GM21786 (cell line): Measurements from ENCODE around the gene ITPR1.

Experiments
- ATAC-seq: cut with Tn5 transposase; IDR thresholded peaks from one replicate; pipeline ENCODE4 v1.9.1; 2021; ENCODE audit not compliant: unreplicated experiment

The ITPR1 gene

DNA sequence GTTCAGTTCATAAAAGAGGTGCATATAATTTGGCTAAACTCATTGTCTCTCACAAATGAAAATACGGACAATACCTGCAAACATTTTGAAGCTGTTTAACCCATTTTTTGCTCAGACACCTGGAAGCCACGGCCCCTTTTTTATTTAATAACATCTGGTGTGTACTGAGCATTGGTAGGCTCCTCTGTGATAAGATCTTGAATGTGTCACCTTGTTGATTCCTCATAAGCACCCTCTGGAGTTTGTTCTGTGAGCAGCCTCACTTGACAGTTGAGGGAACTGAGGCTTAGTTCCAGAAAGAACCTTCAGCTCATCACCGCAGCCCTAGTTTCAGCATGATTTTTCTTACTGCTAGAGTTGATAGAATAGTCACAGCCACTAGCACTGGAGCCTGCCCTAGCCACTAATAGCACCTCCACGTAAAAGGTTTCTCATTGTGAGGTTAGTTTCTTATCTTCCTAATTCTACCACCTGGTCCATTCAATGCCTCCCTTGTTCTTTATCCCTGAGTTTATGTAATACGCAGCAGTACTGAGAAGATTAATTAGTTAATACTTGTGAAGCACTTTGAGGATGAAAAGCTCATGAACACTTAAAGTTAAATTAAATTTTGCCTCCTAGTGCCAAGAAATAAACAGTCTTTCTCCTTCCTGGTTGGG, 71.9 kb downstream of the ITPR1 start:
- no peak for ATAC-seq

DNA sequence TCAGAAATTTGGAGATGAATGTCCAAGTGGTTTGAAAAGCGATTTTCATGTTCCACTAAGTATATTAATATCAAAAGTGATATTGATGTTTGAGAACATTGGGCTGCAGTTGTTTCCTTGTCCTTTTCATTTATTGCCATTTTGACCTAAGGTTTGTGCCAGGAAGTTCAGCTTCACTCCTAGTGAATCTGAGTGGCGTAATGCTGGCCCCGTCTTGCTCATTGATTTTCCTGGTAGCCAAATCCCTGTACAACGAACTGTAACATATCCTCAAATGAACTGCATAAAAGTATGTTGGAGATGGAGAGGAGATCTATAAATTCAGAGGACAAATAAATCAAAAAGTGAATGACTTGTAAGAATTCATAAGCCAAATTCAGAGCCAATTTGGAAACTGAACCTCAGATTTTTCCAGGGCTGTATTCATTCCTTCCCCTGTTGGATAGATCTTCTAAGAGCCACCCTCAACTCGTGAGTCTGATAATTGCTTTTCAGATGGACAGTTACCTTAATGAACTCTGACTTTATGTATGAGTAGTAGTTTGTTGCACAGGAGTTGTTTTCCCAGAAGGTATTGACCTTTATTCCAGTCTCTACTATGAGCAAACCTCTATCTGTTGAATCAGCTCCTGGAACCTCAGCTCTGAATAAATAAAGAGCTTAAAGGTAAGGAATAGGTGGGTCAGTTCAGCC, 72.8 kb downstream of the ITPR1 start:
- no peak for ATAC-seq

DNA sequence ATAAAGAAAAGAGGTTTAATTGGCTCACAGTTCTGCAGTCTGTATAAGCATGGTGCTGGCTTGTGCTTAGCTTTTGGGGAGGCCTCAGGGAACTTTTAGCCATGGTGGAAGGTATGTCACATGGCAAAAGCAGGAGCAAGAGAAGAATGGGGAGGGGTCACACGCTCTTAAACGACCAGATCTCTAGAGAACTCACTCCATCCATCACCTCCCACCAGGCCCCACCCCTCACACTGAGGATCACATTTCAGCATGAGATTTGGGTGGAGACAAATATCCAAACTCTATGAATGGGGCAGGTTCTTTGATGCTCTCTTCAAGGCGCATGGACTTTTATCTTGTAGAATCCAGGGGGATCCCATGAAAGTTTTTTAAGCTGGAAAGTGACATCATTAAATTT, 75.7 kb downstream of the ITPR1 start:
- ATAC-seq: no peak

DNA sequence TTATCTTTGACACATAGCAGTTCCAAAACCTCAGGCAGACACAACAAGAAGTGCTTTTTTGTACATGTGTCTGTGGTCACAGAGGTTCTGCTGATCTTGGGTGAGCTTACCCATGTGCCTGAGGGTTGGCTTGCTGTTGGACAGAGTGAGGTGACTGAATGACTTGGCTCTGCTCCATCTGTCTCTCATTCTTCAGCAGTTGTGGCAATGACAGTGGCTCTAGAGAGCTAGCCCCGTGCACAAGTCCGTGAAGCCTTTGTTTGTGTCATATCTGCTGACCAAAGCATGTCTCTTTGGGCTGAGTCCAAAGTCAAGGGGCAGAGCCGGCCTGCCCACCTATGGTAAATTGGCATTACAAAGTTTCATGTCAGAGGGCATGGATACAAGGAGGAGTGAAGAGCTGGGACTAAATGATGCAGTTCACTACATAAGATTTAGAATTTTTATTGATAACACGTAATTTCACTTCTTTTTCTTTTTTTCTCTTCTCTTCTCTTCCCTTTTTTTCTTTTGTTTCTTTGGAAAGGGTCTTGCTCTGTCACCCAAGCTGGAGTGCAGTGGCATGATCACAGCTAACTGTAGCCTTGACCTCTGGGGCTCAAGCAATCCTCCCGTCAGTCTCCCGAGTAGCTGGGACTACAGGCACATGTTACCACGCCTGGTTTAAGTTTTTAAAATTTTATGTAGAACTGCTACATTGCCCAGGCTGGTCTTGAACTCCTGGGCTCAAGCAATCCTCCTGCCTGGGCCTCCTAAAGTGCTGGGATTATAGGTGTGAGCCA, 77.9 kb downstream of the ITPR1 start:
- peak; percentile 60 for ATAC-seq

DNA sequence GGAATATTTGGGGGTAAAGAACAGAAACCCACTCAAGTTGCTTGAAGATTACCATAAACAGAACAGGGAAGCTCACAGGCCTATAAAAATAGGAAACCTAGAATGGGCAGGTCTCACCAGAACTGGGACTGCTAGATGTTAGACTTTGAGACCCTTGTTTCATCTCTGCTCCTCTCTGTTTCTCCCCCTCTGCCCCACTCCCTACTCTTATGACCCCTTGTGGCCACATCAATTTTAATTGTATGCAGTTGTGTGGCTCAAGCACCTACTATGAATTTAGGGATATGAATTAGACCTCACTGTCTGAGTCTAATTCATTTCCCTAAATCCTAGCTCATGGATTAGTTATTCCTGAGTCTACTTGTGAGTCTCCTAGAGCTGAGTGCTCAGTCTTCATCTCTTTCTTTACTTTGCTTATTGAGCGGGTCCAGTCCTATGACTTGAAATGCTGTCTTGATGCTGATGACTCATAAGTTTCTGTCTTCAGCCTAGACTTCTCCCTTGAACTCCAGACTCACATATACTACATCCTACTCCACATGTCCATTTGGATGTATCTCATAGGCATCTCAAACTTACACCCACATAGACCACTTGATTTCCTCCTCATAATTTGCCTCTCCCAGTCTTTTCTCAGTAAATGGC, 78.7 kb downstream of the ITPR1 start:
- peak; percentile 48 for ATAC-seq

DNA sequence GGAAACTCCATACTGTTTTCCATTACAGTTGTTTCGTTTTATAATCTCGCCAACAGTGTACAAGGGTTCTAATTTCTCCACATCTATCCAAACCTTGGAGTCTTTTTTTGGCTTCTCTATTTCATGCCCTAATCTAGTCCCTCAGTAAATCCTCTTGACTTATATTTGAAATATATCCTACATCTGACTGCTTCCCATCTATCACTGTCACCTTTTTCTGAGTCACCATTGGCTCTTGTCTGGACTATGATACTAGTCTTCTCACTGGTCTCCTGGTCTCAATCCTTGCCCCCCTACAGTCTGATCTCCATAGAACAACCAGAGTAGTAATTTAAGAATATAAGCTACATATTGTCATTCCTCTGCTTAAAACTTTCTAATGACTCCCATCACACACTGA, 80.0 kb downstream of the ITPR1 start:
- no peak for ATAC-seq

DNA sequence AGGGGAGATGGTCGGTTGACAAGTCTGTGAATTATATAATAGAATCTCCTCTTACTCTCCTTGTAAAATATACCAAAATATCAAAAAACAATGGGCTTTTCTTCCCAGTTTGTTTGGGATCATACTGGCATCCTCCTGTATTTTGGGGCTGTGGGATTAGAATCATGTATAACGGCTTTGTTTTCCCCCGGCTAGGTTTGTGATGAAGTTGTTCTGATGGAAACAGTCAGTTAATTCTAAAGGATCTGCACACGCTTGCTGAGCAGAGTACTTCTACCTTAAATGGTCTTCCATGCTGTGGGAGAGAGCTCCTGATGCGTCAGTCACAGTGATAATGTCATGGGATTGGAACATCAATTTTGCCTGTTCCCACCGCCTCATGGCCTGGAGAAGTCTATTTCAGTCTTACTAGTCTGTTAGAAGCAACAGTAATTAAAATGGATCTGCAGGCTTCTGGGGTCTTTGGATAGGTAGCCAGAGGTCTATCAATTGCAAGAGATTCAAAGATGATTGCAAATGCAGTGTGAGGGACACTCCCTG, 81.3 kb downstream of the ITPR1 start:
- no peak for ATAC-seq

DNA sequence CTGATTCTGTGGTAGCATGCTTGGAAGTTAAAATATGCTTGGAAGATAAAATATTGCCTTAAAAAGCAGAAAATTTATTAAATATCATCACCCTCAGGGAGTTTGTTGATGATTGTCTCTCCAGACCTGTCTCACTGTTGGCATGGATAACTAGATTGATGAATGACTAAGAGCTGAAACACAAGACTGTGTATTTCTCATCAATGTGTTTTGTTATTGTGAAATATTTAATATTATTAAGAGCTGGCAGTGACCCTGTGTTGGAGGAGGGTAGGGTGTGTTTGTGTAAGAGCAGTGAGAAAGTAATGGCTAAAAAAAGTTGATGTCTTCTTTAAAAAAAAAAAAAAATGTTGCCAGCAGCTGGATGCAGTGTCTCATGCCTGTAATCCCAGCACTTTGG, 82.2 kb downstream of the ITPR1 start:
- no peak for ATAC-seq

DNA sequence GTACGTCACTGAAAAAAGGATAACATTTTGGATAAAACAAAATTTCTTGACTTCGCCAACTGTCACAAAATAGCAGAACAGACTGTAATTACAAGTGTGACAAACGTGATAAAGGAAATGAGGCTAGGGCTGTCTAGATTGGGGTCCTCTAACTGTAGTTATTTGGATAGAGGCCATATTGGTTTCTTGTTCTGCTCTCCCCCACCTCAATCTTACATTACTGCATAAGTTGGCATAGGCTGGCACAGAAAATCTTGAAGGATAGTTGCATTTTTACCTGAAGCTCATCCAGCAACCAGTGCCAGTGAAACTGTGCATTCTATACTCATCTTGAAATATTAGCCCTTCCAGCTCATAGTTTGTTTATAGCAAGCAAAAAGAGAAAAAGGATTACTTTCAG, 84.6 kb downstream of the ITPR1 start:
- no peak for ATAC-seq

DNA sequence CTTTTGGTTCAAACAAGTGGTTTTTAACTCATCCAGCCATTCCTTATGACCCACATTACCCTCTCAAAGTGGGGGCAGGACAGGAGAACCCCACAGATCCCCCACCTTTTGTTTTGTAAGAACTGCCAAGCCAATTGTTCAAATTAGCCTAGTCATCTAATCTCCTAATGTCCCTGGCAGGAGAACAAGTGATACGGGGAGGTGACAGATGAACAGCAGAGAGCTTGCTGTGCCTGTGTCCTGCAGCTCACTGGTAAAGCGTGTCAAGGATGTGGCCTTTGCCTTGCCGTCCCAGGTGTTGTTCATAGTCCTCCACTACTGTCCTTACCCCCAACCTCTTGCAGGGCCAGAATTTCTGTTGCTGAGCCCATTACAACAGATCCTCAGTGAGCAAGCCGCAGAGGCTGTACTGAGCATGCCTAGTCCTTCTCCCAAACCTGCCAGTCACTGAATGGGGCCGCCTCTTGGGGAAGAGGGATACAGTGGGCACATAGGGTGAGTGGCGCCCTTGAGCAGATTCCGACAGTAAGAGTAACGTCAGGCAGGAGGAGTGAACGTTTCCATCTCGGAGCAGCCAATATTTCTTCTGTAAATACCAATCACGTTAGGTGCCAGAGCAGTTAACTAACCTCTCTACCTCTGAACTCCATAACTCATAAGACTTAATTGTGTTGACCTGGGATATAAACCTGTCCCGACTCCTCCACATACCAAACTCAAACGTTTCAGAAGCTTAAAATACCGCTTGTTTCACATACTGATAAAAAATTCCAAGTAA, 87.4 kb downstream of the ITPR1 start:
- ATAC-seq: no peak

DNA sequence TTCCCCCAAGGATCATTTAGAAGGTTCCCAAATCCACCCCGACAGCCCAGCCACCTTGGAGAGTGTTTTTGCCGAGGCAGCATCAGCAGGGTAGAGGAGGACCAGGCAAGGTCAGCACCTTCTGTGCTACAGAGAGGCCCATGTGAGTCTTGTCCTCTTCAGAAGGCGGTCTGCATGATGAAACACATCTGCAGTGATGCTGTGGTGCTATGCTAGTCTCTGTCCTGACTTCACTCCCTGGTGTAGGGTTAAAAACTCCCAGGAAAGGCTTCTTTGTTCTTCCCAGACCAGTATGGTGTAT, 87.9 kb downstream of the ITPR1 start:
- no peak for ATAC-seq

DNA sequence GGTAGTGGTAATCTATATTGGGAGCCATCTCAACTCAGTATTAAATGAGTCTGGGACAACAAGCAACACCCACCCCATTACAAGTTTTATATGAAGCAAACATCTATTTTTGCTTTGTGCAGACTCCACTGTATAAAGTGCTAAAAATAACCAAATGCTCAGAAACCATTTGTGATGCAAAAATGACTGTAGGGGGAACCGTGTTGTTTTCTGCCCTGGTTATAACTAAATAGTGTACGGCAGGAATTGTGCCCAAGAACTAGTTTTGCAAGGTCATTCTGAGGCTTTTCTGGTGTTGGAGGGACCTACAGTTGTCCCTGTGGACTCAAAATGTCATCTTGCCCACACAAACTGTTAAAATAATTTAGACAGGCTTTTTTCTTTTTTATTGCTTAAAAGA, 88.3 kb downstream of the ITPR1 start:
- no peak for ATAC-seq

DNA sequence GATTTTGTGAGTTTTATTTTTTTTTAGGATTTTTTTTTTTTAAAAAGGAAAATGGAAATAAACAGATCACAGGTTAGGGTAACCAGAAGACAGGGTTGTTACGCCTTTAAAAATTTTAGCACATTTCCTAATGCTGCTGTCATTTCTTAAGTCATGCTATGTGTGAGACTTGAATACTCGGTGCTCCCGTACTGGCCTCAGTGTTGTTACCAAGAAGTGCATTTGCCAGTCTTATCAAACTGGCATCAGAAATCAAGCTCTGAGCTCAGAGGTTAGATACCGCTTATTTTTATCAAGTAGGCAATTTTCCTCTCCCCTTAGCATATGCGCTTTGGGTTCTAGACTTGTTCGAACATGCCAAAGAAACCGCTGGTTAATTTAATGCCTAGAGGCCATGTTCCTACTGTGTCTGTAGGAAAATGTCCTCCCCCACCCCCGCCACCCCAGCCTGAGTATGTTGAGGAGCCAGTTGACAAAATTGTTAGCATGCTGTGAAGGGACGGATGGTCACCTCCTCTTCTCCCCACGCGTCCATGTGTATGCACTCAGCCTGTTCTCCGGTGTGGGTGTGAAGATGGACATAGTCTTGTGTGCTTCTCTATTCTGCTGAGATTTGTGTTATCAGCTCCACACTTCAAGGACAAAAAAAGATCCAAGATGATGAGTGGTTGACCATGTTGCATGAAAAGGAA, 88.9 kb downstream of the ITPR1 start:
- no peak for ATAC-seq

DNA sequence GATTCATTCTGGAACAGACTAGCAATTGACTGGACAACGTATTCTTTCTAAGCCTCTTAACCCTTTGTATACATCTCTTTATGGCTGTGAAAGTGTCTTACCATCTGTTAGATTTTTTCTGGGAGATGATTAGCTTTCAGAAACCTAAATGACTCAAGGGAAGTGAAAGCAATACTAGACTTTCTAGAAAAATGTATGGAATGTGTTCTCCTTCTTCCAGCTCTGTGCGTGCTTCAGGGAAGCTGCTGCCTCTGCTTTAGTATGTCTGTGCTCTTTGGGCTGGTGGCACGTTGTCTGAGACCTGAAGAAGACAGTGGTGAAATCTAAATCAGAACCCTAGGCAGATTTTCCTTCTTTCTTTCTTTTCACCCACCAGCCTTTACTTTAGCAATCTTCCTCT, 89.5 kb downstream of the ITPR1 start:
- no peak for ATAC-seq

DNA sequence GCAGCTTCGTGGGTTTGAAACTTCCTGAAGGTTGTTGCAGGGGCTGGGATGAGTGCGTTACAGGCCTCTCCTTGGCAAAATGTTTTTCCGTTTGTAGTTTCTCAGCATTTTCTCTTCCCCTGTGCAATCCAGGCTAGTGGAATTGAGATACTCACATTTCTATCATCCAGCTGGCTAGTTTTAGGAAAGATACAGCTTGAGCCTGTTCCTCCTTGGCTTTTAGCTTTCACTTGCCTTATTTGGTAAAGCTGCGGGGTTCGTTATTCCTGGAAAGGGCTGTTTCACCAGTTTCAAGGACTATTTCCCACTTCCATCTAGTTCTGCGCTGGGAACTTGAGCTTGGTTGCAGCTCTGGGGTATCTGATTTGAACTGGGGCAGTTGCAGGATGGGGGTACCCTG, 90.3 kb downstream of the ITPR1 start:
- ATAC-seq: no peak

DNA sequence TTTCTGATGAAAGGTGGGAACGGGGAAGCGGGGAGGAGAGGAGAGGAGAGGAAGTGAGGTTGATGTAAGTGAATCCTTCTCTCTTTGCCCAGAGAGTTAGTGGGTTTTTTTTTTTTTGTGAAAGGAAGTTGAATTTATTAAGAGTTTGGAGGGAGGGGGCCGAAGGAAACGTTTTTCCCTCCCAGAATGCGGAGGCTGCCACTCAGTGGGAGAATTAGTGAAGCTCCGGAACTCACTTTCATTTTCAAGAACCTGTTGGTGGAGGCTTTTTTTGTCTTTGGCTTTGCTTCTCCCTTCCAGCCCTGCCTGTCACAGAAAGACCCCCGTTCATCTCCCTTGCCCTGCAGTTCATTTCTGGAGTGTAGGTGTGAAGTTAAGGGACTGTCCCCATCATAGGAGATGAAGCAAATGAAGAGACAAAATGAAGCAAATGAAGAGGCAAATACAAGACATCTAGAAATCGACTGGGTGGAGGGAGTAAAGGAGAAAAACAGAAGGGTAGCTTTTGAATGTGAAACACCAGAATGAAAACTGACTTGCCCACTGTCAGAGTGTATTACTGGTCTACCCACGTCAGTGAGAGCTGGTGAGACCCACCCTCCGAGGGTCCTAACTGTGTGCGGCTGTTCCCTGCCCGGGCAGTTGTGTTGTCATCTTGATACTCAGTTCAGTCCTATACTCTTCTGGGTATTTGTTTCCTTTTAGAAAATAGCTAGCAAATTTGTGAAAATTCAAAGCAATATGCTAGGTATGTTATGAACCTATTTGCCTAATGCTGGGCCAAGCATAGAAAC, 91.5 kb downstream of the ITPR1 start:
- no peak for ATAC-seq

DNA sequence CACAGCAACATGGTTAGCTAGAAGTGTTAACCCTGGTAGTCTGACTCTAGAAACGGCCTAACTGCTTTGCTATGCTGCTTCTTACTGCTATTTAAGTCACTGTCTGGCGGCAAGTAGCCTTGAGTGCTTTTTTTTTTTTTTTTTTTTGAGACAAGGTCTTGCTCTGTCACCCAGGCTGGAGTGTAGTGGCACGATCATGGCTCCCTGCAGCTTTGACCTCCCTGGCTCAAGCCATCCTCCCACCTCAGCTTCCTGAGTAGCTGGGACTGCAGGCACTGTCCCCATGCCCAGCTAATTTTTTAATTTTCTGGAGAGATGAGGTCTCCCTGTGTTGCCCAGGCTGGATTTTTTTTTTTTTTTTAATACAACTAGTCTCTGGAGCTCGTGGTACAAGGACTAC, 93.2 kb downstream of the ITPR1 start:
- ATAC-seq: no peak

DNA sequence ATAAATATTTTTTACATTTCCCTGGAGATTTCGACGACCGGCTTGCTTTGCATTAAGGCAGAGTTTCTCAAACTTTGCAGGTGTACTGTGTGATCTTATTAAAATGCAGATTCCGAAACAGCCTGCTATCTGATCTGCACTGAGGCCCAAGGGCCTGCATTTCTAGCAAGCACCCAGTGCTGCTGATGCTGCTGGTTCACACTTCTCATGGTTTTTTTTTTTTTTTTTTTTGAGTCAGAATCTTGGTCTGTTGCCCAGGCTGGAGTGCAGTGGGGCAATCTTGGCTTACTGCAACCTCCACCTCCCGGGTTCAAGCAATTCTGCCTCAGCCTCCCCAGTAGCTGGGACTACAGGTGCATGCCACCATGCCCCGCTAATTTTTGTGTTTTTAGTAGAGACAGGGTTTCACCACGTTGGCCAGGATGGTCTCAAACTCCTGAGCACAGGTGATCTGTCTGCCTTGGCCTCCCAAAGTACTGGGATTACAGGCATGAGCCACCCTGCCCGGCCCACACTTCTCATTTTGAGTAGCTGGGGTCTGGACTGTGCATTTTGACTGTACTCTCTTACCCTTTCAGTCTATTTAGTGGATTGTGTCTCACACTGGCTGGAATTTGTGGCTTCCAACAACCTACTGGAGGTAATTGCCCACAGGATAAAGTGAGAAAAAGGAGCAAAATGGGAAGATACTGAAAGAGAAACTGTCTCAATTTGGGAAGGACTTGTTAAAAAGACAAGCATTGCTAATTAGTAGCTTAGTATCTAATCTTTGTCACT, 94.1 kb downstream of the ITPR1 start:
- ATAC-seq: no peak

DNA sequence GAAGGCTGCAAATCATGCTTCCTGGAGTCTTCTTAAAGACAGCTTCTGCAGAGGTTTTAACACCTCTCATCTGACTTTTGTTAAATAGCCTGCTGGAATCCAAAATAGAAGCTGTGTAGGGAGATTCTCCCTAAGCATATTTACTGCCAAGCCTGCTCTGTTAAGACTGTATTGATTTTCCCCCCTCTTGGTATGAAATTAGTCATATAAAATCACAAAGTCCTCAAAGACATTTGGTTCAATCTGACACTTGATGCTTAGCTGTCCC, 94.6 kb downstream of the ITPR1 start:
- no peak for ATAC-seq
